ENCODE results near the gene CACNA2D3.

CACNA2D3 gene

DNA sequence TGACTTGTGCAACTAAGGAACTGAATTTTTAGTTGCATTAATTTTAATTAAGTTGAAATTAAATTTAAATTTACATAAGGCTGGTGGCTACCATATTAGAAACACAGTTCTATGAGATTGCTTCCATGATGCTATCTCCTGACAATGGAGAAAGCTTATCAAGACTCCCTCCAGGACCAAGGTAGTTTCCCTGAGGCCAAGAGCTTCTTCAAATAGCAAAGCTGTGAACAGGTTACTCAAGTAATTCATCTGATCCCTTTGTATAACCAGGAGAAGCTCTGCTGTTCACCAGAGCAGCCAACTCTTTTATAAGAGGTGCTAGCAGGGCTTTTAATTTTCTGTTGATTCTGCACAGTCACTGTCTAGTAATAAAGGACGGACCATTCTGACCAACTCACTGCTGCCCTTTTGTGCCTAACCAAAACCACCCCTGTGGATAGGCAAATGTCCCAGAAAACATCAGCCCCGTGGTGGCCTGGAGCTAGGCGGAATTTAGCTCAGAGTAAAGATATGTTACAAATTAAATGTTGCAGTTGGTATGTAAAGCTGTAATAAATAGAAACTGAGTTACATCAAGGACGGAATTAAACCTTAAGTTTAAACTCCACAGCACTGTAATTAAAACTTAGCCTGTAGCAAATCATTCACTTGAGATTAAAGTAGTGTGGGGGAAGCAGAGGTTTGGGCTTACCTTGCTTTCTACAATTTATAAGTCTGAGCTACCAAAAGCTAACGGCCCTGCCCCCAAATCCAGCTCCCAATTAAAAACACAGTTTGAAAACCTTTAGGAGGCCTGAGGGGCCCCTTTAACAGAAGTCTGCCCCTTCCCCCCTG lies 861.1 kb downstream of the CACNA2D3 start:
- no peaks in the 10 kb centered on the region for H3K9me3 ChIP-seq (ENCODE audit: severe bottlenecking)
- H3K27me3 ChIP-seq (ENCODE audit: insufficient read depth, low read depth, severe bottlenecking): no peaks in the 10 kb centered on the region
- H3K36me3 ChIP-seq: no peaks in the 10 kb centered on the region
- TF ChIP-seq, protein P1, sequence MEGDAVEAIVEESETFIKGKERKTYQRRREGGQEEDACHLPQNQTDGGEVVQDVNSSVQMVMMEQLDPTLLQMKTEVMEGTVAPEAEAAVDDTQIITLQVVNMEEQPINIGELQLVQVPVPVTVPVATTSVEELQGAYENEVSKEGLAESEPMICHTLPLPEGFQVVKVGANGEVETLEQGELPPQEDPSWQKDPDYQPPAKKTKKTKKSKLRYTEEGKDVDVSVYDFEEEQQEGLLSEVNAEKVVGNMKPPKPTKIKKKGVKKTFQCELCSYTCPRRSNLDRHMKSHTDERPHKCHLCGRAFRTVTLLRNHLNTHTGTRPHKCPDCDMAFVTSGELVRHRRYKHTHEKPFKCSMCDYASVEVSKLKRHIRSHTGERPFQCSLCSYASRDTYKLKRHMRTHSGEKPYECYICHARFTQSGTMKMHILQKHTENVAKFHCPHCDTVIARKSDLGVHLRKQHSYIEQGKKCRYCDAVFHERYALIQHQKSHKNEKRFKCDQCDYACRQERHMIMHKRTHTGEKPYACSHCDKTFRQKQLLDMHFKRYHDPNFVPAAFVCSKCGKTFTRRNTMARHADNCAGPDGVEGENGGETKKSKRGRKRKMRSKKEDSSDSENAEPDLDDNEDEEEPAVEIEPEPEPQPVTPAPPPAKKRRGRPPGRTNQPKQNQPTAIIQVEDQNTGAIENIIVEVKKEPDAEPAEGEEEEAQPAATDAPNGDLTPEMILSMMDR (IDR thresholded peaks at IDR 0.05; ENCODE audit: low read depth, low read length): no peak
- H3K4me3 ChIP-seq (ENCODE audit: low read depth, low read length): no peak overlapping the region
- no peak overlapping the region for H3K27ac ChIP-seq
- DNase-seq: no peak

DNA sequence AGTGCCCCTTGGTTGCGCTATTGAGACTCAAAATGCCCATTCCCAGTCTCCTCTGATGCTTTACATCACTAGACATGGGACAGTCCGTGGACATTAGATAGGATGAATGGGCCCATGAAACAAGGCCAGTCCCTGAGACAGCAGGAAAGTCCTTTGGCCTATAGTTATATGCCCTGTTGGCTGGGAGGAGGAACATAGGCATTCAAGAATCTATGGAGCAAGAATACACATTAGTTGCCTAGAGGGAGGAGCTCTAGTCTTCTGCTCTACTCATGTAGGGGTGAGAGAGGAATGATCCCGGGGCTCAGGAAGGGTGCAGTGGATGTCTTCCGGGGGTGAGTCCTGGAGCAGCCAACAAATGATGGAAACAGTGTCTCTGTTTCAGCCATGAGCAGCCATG lies 863.5 kb downstream of the CACNA2D3 start:
- Histone ChIP-seq H3K36me3 (no peaks in the 10 kb centered on the region), H3K27me3 (ENCODE audit: insufficient read depth, low read depth, severe bottlenecking) (no peaks in the 10 kb centered on the region), H3K27ac (no peak overlapping the region), H3K9me3 (ENCODE audit: severe bottlenecking) (no peaks in the 10 kb centered on the region), H3K4me3 (ENCODE audit: low read depth, low read length) (no peak overlapping the region)
- DNase-seq: no peak
- TF ChIP-seq, protein P1 (IDR thresholded peaks at IDR 0.05; ENCODE audit: low read depth, low read length): no peak

DNA sequence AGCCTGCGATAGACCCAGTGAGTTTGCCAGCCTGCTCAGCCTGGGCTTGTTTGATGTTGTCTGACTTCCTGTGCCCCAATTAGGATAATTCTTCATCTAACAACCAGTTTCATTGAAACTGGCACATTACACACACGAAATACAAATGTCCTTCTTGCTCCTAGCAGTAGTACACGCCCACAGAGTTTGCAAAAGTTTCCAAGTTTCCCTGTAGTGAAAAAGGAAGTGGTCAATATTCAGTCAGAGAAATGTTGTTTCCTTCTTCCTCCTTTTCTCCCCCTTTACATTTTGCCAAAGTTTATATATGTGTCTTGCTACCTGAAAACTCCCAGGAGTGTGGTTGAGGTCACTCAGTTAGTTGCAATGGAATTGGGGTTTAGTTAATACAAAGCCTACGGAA lies 863.9 kb downstream of the CACNA2D3 start:
- H3K36me3 ChIP-seq: no peaks in the 10 kb centered on the region
- H3K27me3 ChIP-seq (ENCODE audit: insufficient read depth, low read depth, severe bottlenecking): no peaks in the 10 kb centered on the region
- no peak overlapping the region for H3K4me3 ChIP-seq (ENCODE audit: low read depth, low read length)
- TF ChIP-seq, protein P1 (IDR thresholded peaks at IDR 0.05; ENCODE audit: low read depth, low read length): no peak
- H3K9me3 ChIP-seq (ENCODE audit: severe bottlenecking): no peaks in the 10 kb centered on the region
- DNase-seq: no peak
- no peak overlapping the region for H3K27ac ChIP-seq

DNA sequence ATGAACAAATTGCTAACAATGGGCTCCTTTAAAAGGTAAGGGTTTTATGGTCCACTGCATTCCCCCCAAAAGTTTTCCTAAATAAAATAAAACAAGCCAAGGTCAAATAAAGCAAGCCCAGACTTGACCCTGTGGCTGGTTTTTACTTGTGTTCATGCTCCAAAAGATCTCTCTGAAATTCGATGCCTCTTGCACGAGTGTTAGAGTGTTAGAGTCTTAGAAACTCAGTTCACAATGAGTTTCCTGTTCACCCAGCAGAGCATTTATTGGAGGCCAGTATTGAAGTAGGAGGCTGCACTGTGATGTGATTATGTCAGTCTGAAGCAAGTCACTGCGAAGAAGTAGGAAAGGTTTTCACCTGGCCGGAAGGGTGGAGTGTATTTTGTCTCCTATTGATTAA lies 865.4 kb downstream of the CACNA2D3 start:
- Histone ChIP-seq H3K27me3 (ENCODE audit: insufficient read depth, low read depth, severe bottlenecking) (no peaks in the 10 kb centered on the region), H3K27ac (no peak overlapping the region), H3K9me3 (ENCODE audit: severe bottlenecking) (no peaks in the 10 kb centered on the region), H3K4me3 (ENCODE audit: low read depth, low read length) (no peak overlapping the region), H3K36me3 (no peaks in the 10 kb centered on the region)
- DNase-seq: no peak
- TF ChIP-seq, protein P1 (IDR thresholded peaks at IDR 0.05; ENCODE audit: low read depth, low read length): no peak

DNA sequence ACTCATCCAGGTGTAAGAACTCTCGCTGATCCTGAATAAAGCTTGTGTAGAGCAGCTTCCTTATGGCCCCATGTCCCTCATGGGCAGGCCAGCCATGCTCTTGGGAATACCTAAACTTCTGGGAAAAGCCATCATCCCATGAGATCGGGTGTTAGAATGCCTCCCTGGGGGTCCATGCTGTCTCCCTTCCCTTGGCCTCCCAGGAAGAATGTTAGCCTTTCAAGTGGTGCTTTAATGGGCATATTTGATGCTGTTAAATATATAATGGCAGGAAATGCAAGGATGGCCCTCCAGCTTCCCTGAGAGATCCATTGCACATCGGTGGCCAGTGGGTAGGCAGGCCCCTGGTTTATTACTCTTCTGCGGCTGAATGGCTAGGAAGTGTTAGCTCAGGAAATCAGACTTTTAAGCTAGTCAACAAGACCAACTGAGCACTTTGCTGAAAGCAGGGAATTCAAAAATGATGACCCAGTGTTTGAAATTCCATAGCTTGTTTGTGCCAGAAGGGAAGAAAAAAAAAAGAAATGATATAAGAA lies 866.0 kb downstream of the CACNA2D3 start:
- TF ChIP-seq, protein P1 (IDR thresholded peaks at IDR 0.05; ENCODE audit: low read depth, low read length): no peak
- Histone ChIP-seq H3K9me3 (ENCODE audit: severe bottlenecking) (no peaks in the 10 kb centered on the region), H3K4me3 (ENCODE audit: low read depth, low read length) (no peak overlapping the region), H3K27ac (no peak overlapping the region), H3K36me3 (no peaks in the 10 kb centered on the region), H3K27me3 (ENCODE audit: insufficient read depth, low read depth, severe bottlenecking) (no peaks in the 10 kb centered on the region)
- DNase-seq: no peak

Data from WERI-Rb-1 (cell line).